Osteoblast (primary cell): ENCODE data around the gene SCG3. TPM values are rescaled to one million over a fixed set of nuclear protein-coding genes. Genes with fewer than 3 reads are reported as not detected.

Experiments
- DNase-seq: peaks from one replicate; pipeline ENCODE4 v3.0.0; 2011; ENCODE audit warnings: low spot score, mixed read lengths; ENCODE audit not compliant: insufficient read length; ENCODE audit errors: missing footprints
- H2AFZ ChIP-seq: 2 replicates; pipeline ENCODE4 v1.6.0; 2011; ENCODE audit warnings: mild to moderate bottlenecking, low read length
- H3K27ac ChIP-seq: 2 replicates; pipeline ENCODE4 v1.5.1; 2011; ENCODE audit warnings: mild to moderate bottlenecking, low read depth, low read length, moderate library complexity
- H3K27me3 ChIP-seq: 2 replicates; pipeline ENCODE4 v1.6.0; 2012; ENCODE audit warnings: mild to moderate bottlenecking, control low read depth, inconsistent platforms, low read length, moderate library complexity; ENCODE audit not compliant: insufficient read depth
- H3K36me3 ChIP-seq: 2 replicates; pipeline ENCODE4 v1.5.1; 2011; ENCODE audit warnings: mild to moderate bottlenecking, low read length, control low read depth, moderate library complexity; ENCODE audit not compliant: insufficient read depth
- H3K4me1 ChIP-seq: 2 replicates; pipeline ENCODE4 v1.5.1; 2011; ENCODE audit warnings: mild to moderate bottlenecking, low read length, control low read depth, moderate library complexity; ENCODE audit not compliant: insufficient read depth
- H3K4me2 ChIP-seq: 2 replicates; pipeline ENCODE4 v1.6.0; 2011; ENCODE audit warnings: mild to moderate bottlenecking, low read length; ENCODE audit not compliant: insufficient read depth
- H3K4me3 ChIP-seq: fragments of 200-600 bp; sonication (generic); 3 replicates; pipeline ENCODE4 v1.5.1; 2012; ENCODE audit warnings: mild to moderate bottlenecking, low read length, inconsistent platforms; ENCODE audit not compliant: insufficient read depth
- H3K79me2 ChIP-seq: 2 replicates; pipeline ENCODE4 v1.6.0; 2012; ENCODE audit warnings: mild to moderate bottlenecking, low read length, control low read depth, inconsistent platforms; ENCODE audit not compliant: insufficient read depth
- H3K9me3 ChIP-seq: 2 replicates; pipeline ENCODE4 v1.5.1; 2011; ENCODE audit warnings: low read depth, low read length, control low read depth
- H4K20me1 ChIP-seq: 2 replicates; pipeline ENCODE4 v1.6.0; 2012; ENCODE audit warnings: mild to moderate bottlenecking, low read length, control low read depth; ENCODE audit not compliant: insufficient read depth
- total RNA-seq: library from RNA; depleted of rRNA; stranded (reverse); fragments of >200 nt; gene quantifications from 2 replicates; pipeline ENCODE4 v1.2.3, GENCODE V29; 2012
- TF ChIP-seq, protein P1 (sequence below): IDR thresholded peaks from 2 replicates; pipeline ENCODE4 v1.5.1; 2011; ENCODE audit warnings: mild to moderate bottlenecking, low read depth, low read length, moderate library complexity; ENCODE audit errors: extremely low read depth

The SCG3 gene
- total RNA-seq, 1 donor, result not detected

DNA sequence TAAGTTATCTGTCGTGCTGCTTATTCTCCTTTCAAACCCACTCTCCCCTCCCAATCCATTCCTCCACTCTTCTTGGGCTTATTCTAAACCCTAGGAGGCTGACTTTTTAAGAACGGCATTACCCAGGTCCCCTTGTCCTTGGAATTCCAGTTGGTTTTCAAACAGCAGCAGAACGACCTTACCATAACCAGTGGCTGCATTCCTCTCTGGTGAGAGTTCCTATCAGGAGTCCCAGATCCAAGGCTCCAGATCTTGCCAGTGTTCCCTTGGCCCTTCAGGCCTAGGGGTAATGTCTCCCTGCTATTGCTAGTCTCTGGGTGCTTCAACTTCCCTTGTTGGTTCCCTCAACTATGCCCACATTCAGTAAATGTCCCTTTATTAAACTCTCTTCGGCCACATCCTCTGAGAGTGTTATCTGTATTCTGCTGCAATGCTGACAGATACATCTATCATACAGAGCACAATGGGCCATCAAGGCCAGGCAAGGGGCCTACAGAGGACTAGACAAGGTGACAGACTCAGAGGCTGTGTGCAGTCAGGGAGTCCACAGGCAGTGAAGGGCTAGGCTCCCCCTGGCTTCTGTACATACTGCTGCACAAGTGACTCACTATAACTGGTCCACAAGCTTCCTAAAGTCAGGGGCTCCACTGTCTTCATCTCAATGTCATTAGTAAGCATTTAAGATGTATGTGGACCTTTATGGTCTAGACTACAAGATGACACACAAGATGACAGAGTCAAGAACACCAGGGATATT, 46.0 kb downstream of the SCG3 start:
- peak overlapping the region; percentile 22 for H3K4me2 ChIP-seq
- no peaks in the 10 kb centered on the region for H3K9me3 ChIP-seq
- DNase-seq, result no peak

DNA sequence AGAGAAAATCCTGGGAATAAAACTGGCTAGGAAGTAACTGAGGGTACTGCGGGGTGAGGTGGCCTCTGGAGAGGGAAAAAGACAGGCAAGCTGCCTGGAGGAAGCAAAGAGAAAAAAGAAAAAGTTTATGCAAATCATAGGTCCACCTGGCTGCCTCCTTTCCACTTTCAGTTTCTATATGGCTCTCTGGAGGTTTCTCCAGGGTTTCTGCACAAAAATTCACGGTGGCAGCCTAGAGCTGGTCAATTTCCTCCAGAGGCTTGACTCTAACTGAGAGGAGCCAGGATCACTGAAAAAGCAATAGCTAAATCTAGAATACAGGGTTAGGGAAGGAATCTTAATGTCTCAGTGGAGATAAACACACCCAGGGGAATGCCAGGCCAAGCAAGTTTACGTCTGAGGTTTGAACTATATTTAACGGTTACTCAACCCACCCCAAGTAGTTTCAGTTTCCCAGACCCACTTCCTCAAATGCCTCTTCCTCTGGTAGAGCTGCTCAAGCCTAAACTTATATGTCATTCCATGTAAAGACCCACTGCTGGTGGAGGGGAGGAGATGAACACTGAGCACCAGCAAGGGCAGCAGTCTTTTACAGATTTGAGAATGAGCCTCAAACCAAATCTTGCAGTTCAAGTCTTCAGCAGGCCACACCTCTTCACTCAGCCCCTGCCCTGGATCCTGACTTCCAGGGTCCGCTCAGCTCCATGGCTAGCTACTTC, 50.4 kb downstream of the SCG3 start:
- Histone ChIP-seq H2AFZ (peak overlapping the region; percentile 58), H3K36me3 (no peaks in the 10 kb centered on the region), H3K4me3 (peak overlapping the region; percentile 52), H4K20me1 (peaks cover 7% of the 10 kb centered on the region), H3K79me2 (no peaks in the 10 kb centered on the region), H3K4me1 (peaks cover 28% of the 10 kb centered on the region), H3K4me2 (peak overlapping the region; percentile 67), H3K27me3 (no peaks in the 10 kb centered on the region), H3K27ac (peak overlapping the region; percentile 21), H3K9me3 (no peaks in the 10 kb centered on the region)
- TF ChIP-seq, protein P1, sequence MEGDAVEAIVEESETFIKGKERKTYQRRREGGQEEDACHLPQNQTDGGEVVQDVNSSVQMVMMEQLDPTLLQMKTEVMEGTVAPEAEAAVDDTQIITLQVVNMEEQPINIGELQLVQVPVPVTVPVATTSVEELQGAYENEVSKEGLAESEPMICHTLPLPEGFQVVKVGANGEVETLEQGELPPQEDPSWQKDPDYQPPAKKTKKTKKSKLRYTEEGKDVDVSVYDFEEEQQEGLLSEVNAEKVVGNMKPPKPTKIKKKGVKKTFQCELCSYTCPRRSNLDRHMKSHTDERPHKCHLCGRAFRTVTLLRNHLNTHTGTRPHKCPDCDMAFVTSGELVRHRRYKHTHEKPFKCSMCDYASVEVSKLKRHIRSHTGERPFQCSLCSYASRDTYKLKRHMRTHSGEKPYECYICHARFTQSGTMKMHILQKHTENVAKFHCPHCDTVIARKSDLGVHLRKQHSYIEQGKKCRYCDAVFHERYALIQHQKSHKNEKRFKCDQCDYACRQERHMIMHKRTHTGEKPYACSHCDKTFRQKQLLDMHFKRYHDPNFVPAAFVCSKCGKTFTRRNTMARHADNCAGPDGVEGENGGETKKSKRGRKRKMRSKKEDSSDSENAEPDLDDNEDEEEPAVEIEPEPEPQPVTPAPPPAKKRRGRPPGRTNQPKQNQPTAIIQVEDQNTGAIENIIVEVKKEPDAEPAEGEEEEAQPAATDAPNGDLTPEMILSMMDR, result no peak
- no peak for DNase-seq

More for the DNA sequence above, 46.0 kb downstream of the SCG3 start:
- Histone ChIP-seq H3K27ac (peak overlapping the region; percentile 21), H3K4me3 (no peak overlapping the region), H3K27me3 (no peaks in the 10 kb centered on the region), H3K4me1 (peaks cover 33% of the 10 kb centered on the region), H4K20me1 (peaks cover 7% of the 10 kb centered on the region), H3K79me2 (no peaks in the 10 kb centered on the region), H2AFZ (no peak overlapping the region), H3K36me3 (no peaks in the 10 kb centered on the region)
- TF ChIP-seq, protein P1, result peak; percentile 32

DNA sequence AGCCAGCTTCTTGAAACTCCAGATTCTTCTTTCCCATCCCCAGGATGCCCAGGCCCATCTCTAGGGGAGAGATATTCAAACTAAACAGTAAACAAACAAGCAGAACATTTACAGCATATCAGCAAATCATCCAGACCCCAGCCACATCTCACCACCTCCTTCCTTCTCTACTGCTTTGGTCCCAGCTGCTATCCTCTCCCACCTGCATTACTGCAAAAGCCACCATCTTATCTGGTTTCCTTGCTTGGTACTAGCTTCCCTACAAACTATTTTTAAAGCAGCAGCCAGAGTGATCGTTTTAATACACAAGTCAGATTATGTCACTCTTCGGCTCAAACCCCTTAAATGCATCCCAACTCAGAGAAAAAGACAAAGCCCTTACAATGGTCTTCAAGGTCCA, 51.3 kb downstream of the SCG3 start:
- Histone ChIP-seq H3K9me3 (no peaks in the 10 kb centered on the region), H3K27me3 (no peaks in the 10 kb centered on the region), H3K4me2 (no peak overlapping the region), H3K36me3 (no peaks in the 10 kb centered on the region), H3K27ac (no peak overlapping the region), H3K4me1 (peaks cover 21% of the 10 kb centered on the region), H3K4me3 (no peak overlapping the region), H3K79me2 (no peaks in the 10 kb centered on the region), H2AFZ (no peak overlapping the region), H4K20me1 (no peaks in the 10 kb centered on the region)
- TF ChIP-seq, protein P1, result no peak
- no peak for DNase-seq

DNA sequence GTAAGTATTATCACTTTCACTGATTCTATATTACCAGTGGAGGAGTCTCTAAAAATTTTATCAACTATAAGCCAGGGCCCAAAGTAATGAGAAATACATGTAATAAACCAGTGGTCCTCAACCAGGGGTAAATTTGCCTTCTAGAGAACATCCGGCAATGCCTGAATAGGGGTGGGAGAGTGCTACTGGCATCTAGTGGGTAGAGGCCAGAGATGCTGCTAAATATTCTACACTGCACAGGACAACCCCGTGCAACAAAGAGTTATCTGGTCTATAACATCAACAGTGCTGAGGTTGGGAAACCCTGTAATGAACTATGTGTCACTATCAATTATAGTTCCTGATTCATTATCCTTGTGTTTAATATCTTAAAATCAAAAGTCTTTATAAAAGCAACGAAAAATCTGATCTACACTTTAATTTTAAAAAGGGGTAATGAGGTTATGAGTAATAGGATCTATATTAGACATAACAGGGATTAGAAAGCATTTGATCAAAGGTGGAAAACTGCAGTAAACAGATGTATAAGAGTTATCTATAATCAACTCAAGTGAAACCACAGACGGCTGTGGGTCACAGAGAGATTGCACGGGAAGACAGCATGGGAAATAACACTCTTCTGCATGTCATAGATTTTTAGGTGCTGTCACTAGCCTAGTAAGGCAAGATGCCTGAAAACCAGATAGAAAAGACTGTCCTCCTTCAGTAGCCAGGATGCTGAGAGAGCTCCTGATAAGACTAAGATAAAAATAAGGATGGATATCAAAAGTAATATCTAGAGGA, 54.1 kb downstream of the SCG3 start:
- DNase-seq, result no peak
- no peaks in the 10 kb centered on the region for H3K9me3 ChIP-seq

More for the DNA sequence above, 54.1 kb downstream of the SCG3 start:
- H3K27me3 ChIP-seq, result no peaks in the 10 kb centered on the region
- H3K36me3 ChIP-seq, result no peaks in the 10 kb centered on the region
- no peak overlapping the region for H2AFZ ChIP-seq
- no peak overlapping the region for H3K27ac ChIP-seq
- H3K4me3 ChIP-seq, result no peak overlapping the region
- no peaks in the 10 kb centered on the region for H3K79me2 ChIP-seq
- H3K4me2 ChIP-seq, result no peak overlapping the region
- no peaks in the 10 kb centered on the region for H4K20me1 ChIP-seq
- H3K4me1 ChIP-seq, result peaks cover 22% of the 10 kb centered on the region
- TF ChIP-seq, protein P1, result no peak
